ENCODE results near the gene SLC22A5.

- no peak for TF ChIP-seq CTCF (IDR thresholded peaks at IDR 0.05)
- TF ChIP-seq POLR2A (IDR thresholded peaks at IDR 0.05), result no peak
These were observed 59.3 kb downstream of the SLC22A5 start for GRCh38 chr5:132428484-132429462.

Measured in prostate gland (tissue), 2 donors.